Activated CD4-positive, alpha-beta T cell treated with anti-CD3 and anti-CD28 coated beads, Interleukin-2, amount 50 U/mL, for 24 hours (primary cell): Measurements from ENCODE around the gene COLGALT1.
A peak's percentile ranks its signal among the peaks of the same experiment; 100 is the strongest.

ENCODE experiments used
- DNase-seq, 2 donors: peaks; one replicate each; pipeline ENCODE4 v3.0.0-alpha.2; 2020; ENCODE audit warnings: low read depth in 1 of 2, low spot score in 1 of 2

Gene COLGALT1

GRCh38 chr19:17598953-17599352 lies 43.5 kb downstream of the COLGALT1 start:
- DNase-seq: no peak

GRCh38 chr19:17599780-17600179 lies 44.3 kb downstream of the COLGALT1 start:
- DNase-seq: no peak

DNA sequence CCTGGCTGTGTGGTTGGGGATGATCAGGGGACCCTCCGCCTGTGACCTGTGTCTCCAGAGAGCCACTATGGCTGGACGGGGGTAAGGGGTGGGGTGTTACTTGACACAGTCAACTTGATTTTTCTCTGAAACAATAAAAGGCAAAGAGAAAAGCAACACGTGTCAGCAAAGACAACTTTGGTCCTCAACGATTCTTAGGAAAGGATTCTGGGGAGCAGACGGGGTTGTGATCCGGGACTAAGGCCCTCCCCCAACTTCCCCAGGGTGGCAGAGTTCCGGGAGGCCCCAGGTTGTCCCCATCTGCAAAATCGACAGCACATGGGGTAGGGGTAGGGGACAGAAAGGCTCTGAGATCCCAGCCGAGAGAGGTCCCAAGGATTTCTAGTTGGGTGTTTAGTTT lies 46.2 kb downstream of the COLGALT1 start:
- DNase-seq: no peak

DNA sequence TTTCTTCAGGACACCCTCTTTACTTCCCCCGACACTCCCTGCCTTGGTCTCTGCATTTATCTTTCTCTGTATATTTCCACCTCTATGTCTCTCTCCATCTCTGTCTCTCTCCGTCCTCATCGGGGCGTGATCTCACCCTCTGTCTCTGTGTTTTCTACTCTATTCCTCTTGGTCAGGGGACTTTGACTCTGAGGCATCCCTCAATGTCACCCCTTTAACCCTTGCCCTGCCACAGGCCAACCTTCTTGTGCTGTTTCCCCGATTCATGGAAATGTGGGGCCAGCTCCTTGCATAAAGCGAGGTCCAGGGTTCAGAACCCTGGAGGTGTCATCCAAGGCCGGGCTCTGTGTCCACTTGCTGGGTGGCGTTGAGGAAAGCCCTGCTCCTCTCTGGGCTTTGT lies 46.8 kb downstream of the COLGALT1 start:
- DNase-seq: no peak

DNA sequence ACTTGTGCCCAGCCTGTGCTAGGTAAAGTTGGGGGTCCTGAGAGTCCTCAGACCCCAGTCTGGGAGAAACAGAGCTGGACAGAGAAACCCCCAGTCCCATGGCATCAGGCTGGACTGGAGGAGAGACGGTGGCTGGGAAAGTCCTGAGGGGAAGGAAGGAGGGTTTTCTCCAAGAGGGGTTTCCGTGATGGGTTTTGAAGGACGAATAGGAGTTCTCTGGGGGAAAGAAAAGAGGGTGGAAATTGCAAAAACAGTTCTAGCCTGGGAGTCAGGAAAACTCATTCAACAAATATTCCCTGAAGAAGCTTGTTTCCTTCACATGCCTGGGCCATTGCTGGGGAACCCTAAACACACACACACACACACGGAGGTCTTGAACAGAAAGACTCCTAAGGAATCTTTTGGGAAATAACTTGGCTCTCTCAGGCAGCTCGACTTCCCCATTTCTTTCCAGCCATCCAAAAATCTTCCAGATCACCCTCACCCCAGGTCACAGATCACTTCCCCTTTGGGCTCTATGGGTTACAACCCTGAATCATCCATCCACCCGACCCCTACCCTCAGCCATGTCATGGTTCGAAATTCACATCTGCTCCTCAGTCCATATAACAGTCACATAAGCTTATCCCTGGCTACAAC lies 47.5 kb downstream of the COLGALT1 start:
- no peak for DNase-seq

GRCh38 chr19:17604372-17605025 lies 49.0 kb downstream of the COLGALT1 start:
- no peak for DNase-seq

- no peak for DNase-seq
Observed at GRCh38 chr19:17605117-17605516, 49.7 kb downstream of the COLGALT1 start.

GRCh38 chr19:17605761-17606589 lies 50.5 kb downstream of the COLGALT1 start:
- peak; percentile 55 to 64 for DNase-seq

DNA sequence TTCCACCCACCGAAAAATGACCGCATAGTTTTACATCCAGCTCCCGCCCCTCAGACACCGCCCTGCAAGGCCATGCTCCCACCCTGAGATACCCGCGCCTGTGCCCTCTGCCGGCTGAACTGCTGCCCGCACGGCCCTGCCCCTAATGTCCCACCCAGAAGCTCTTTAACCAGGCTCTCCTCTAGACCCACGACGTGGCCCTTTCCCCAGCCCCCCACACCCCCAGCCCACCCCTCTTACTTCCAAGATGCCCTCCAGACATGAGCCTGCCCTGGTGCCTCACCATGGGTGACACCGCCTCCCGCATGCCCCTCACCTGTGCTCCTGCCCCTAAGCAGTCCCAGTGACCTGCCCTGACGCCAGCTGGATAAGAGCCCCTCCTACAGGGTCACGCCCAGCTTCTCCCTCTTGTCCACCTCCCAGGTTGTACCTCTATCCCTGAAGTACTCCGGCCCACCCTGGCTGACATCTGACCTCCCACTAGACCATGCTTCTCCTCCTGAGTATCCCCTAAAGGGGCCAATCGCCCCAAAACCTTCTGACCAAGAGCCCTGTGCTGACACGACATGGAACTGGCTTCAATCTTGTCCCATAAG lies 51.2 kb downstream of the COLGALT1 start:
- no peak for DNase-seq

DNA sequence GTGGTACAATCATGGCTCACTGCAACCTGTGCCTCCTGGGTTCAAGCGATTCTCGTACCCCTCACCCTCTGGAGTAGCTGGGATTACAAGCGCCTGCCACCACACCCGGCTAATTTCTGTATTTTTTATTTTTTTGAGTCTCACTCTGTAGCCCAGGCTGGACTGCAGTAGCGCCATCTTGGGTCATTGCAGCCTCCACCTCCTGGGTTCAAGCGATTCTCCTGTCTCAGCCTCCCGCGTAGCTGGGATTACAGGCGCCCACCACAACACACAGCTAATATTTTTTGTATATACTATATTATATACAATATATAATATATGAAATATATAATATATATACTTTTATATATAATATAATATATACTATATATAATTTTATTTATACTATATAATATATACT lies 52.5 kb downstream of the COLGALT1 start:
- DNase-seq: no peak

- DNase-seq: no peak
Observed at GRCh38 chr19:17610384-17610783, 54.9 kb downstream of the COLGALT1 start.

DNA sequence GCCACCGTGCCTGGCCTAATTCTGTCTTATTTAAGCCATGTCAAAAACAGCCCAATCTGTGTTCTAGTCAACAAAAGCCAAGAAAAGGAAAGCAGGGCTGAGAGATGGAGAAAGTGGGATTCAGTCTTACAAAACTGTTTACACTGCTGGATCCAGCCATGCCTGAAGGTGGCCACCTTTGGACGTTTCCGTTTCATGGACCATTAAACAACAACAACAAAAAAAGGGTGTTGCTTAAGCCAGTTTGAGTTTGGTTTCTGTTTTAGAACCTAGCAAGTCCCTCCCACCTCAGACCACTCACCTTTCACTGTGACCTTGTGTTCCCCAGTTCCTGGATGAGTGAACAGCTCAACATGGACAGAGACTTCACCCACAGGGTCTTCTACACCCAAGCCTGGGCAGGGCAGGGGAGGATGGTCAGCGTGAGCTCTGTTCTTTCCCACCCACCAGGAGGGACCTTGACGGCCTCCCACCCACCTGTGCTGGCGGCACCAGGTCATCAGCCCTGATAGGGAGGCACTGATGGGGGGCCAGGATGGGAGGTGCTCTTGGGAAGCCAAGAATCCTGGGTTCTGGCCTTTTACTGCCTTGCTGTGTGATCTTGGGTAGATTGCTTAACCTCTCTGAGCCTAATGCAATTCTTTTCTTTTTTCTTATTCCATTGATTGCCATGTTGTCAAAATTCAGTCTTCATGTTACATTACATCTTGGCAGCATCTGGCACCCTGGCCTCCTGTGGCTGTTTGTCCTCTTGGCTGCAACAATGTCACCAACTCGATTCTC lies 56.2 kb downstream of the COLGALT1 start:
- DNase-seq: no peak

DNA sequence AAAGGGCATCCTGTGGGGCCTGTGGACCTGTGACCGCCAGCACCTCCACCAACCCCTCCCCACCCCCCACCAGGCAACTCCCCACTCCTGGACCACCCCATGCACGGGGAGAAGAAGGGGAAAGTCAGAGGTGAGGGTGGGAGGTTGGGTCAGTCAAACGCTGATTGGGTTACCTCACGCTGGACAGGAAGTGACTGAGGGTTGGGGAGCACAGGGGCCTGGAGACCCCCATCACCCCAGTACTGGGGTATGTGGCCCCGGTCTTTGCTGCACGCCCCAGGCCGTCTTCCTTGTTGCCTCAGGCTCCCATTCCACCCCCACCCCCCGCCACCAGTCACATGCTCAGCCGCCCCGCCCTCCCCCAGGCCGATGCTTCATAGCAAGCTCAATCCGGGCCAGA lies 59.0 kb downstream of the COLGALT1 start:
- no peak for DNase-seq

GRCh38 chr19:17615889-17616685 lies 60.6 kb downstream of the COLGALT1 start:
- DNase-seq: no peak

- DNase-seq: no peak
Observed at GRCh38 chr19:17616686-17616960, 61.2 kb downstream of the COLGALT1 start.

DNA sequence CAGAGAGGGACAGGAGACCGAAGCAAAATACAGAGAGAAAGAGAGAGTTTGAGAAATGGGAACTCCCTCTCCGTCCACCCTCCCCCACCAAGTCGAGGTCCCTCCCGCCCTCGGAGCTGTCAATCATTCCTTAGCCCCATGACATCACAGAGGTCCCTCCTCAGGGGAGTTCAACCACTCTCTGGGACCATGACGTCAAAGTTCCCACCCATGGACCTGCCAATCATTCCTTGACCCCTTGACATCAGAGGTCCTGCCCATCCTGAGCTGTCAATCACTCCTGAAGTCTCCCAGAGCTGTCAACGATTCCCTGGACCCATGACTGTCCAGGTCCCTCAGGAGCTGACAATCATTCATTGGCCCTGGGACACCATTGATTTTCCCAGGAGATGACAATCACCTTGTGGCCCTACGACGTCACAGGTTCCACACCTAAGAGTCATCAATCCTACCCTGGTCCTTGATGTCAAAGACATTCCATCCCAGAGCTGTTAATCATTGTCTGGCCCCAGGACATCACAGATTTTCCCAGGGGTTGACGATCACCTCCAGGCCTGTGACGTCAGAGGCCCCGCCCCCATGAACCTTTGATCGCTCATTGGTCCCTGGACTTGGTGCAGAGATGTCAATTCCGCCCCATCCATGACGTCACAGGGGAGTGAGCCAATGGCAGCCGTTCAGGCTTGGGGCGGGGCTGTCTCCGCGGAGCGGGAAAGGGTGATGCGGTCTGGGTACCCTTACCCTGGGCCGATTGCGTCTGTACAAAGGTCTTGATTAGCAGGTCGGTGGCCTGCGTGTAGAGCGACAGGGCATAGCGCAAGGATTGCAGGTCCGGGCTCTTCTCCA lies 61.7 kb downstream of the COLGALT1 start:
- DNase-seq: no peak

DNA sequence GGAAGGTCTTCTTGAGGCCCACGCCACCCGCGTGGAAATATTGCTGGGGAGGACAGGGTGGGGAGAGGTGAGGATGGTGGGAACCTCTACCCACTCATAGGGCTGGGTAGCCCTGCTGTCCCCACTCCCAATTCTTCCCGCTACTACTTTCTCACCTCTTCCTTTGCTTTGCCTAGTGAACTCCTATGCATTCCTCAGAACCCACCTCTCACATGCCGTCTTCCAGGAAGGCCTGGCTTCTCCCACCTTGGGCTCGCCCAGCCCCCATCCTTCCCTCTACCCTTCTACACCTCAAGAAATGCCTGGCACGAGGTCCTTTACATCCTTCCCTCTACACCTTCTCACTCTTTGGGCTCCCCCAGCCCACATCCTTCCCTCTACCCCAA lies 62.4 kb downstream of the COLGALT1 start:
- DNase-seq: no peak

GRCh38 chr19:17618281-17618903 lies 62.9 kb downstream of the COLGALT1 start:
- DNase-seq: no peak

- no peak for DNase-seq
Observed at GRCh38 chr19:17618936-17619335, 63.5 kb downstream of the COLGALT1 start.
